Endothelial cell of umbilical vein (primary cell): ENCODE measurements around the gene SMNDC1. TPM values are rescaled to one million over a fixed set of nuclear protein-coding genes. Genes with fewer than 3 reads are reported as not detected.

Experiments used
- BruUV-seq: library from RNA; stranded (reverse); fragments of 400-500 nt; replicated peaks from 2 replicates; lab custom pipeline; 2021; lab: Mats Ljungman, UMichigan
- CTCF ChIA-PET: fragments of 300-600, 350-600 bp; sonication (Branson Sonifier 250); formaldehyde crosslinking; loops from one replicate; lab custom pipeline; 2021; ENCODE audit warnings: antibody characterized with exemption, inconsistent platforms; lab: Charles Lee
- POLR2A ChIA-PET: fragments of 300-600, 350-600 bp; sonication (Branson Sonifier 250); formaldehyde crosslinking; loops from one replicate; lab custom pipeline; 2021; ENCODE audit warnings: antibody characterized with exemption, inconsistent platforms; lab: Charles Lee
- DNase-seq: peaks from one replicate; pipeline ENCODE4 v3.0.0-alpha.2; 2011; ENCODE audit warnings: low read depth, low spot score
- FAIRE-seq: peaks from 2 replicates; lab custom pipeline; 2011; peaks lifted over from hg19 to GRCh38; lab: Jason Lieb, UNC
- H2AFZ ChIP-seq: 2 replicates; pipeline ENCODE4 v1.6.0; 2012; ENCODE audit warnings: low read depth, low read length, control low read depth, inconsistent platforms
- H3K27ac ChIP-seq: 2 replicates; pipeline ENCODE4 v1.5.1; 2011; ENCODE audit warnings: low read depth, mild to moderate bottlenecking, control low read depth, low read length, moderate library complexity; ENCODE audit not compliant: insufficient read depth
- H3K27me3 ChIP-seq, 2 experiments: 2 replicates each; pipeline versions ENCODE4 v1.6.0 to v1.6.1; 2011; ENCODE audit warnings: low read length in 2 of 2, mixed read lengths in 1 of 2; ENCODE audit not compliant: control insufficient read depth in 2 of 2, insufficient read depth in 2 of 2
- H3K36me3 ChIP-seq, 2 experiments: 2 replicates in 1 of 2; 3 replicates in 1 of 2; pipeline ENCODE4 v1.5.1; 2011; ENCODE audit warnings: low read length in 2 of 2, mild to moderate bottlenecking in 1 of 2, moderate library complexity in 1 of 2; ENCODE audit not compliant: control insufficient read depth in 2 of 2, insufficient read depth in 2 of 2; ENCODE audit errors: extremely low read depth in 1 of 2
- H3K4me1 ChIP-seq: 3 replicates; pipeline ENCODE4 v1.5.1; 2011; ENCODE audit warnings: mild to moderate bottlenecking, low read length; ENCODE audit not compliant: control insufficient read depth, insufficient read depth; ENCODE audit errors: extremely low read depth
- H3K4me2 ChIP-seq: 2 replicates; pipeline ENCODE4 v1.6.1; 2011; ENCODE audit warnings: low read length, control low read depth, mixed read lengths; ENCODE audit not compliant: insufficient read depth
- H3K4me3 ChIP-seq, 3 experiments: fragments of 200-600 bp in 1 of 3; sonication (generic), shearing (Covaris generic) in 1 of 3; replicated peaks in 1 of 3; 2 replicates each; pipeline ENCODE4 v1.5.1; 2011 to 2016; ENCODE audit warnings: control low read depth in 3 of 3, low read length in 3 of 3, mild to moderate bottlenecking in 2 of 3, inconsistent platforms in 1 of 3, low read depth in 1 of 3, moderate library complexity in 1 of 3; ENCODE audit not compliant: insufficient read depth in 1 of 3
- H3K79me2 ChIP-seq: 2 replicates; pipeline ENCODE4 v1.6.0; 2012; ENCODE audit warnings: low read length, inconsistent platforms; ENCODE audit not compliant: control insufficient read depth, insufficient read depth
- H3K9ac ChIP-seq: replicated peaks from 2 replicates; pipeline ENCODE3; 2011; ENCODE audit warnings: low read length, control low read depth; ENCODE audit not compliant: insufficient read depth; ENCODE audit errors: extremely low read depth
- H3K9me1 ChIP-seq: replicated peaks from 3 replicates; pipeline ENCODE4 v1.6.0; 2011; ENCODE audit warnings: mild to moderate bottlenecking, low read length; ENCODE audit not compliant: control insufficient read depth, insufficient read depth; ENCODE audit errors: extremely low read depth
- H3K9me3 ChIP-seq: replicated peaks from 2 replicates; pipeline ENCODE4 v1.5.1; 2012; ENCODE audit warnings: low read length, inconsistent platforms; ENCODE audit not compliant: control insufficient read depth, insufficient read depth
- H4K20me1 ChIP-seq: replicated peaks from 2 replicates; pipeline ENCODE3; 2011; ENCODE audit warnings: mild to moderate bottlenecking, low read length; ENCODE audit not compliant: control insufficient read depth, insufficient read depth; ENCODE audit errors: extremely low read depth
- EZH2 ChIP-seq: IDR thresholded peaks from 2 replicates; pipeline ENCODE4 v1.6.1; 2012; ENCODE audit warnings: borderline replicate concordance, low read depth, mild to moderate bottlenecking, moderate library complexity, low read length, inconsistent platforms; ENCODE audit not compliant: severe bottlenecking
- FOS ChIP-seq: IDR thresholded peaks from 2 replicates; pipeline ENCODE4 v1.6.1; 2011; ENCODE audit warnings: mild to moderate bottlenecking, low read length, moderate library complexity, borderline replicate concordance; ENCODE audit not compliant: insufficient read depth
- GATA2 ChIP-seq: IDR thresholded peaks from 2 replicates; pipeline ENCODE4 v1.7.0; 2011; ENCODE audit warnings: low read depth, mild to moderate bottlenecking, moderate library complexity, mixed read lengths, low read length; ENCODE audit not compliant: insufficient read length, insufficient read depth
- JUN ChIP-seq: IDR thresholded peaks from 2 replicates; pipeline ENCODE4 v1.6.1; 2011; ENCODE audit warnings: borderline replicate concordance, low read depth; ENCODE audit not compliant: insufficient read length, insufficient read depth
- MYC ChIP-seq: IDR thresholded peaks from one replicate; pipeline ENCODE4 v1.6.1; 2011; ENCODE audit warnings: mild to moderate bottlenecking, low read depth, low read length
- POLR2A ChIP-seq: IDR thresholded peaks from 2 replicates; pipeline ENCODE4 v1.6.1; 2012; ENCODE audit warnings: low read depth, mild to moderate bottlenecking, control low read depth, low read length
- POLR2AphosphoS5 ChIP-seq: IDR thresholded peaks from 2 replicates; pipeline ENCODE4 v1.6.1; 2012; ENCODE audit warnings: low read depth, mild to moderate bottlenecking, control low read depth, low read length, moderate library complexity; ENCODE audit not compliant: insufficient read depth
- dilution Hi-C: fragments of 300-500 bp; cut with MboI; formaldehyde crosslinking; loops from one replicate; pipeline ENCODE4 v1.15.0; 2019; ENCODE audit warnings: low sequenced_read_pairs; ENCODE audit not compliant: extremely low pct_ligation_motif_present
- intact Hi-C: fragments of 100-400 bp; cut with micrococcal nuclease; formaldehyde crosslinking; loops from one replicate; pipeline ENCODE4 v1.10.0; 2022
- polyA plus RNA-seq, 4 experiments: library from polyadenylated mRNA; depleted of rRNA in 3 of 4; stranded (reverse) in 3 of 4; unstranded in 1 of 4; fragments of >200 nt; gene quantifications; 2 replicates each; pipeline versions ENCODE4 v1.2.1 to v1.2.3, GENCODE V29; 2011 to 2012; ENCODE audit warnings: missing spikeins in 1 of 4
- total RNA-seq: library from RNA; stranded (reverse); gene quantifications from 2 replicates; pipeline ENCODE4 v1.2.3, GENCODE V29; 2021
- TF ChIP-seq, protein P1 (sequence below): IDR thresholded peaks from 2 replicates; pipeline ENCODE4 v1.6.1; 2011; ENCODE audit not compliant: insufficient read depth, insufficient read length
- TF ChIP-seq, protein P2 (sequence below), 2 donors: IDR thresholded peaks; 1 replicate in 1 of 2; 2 replicates in 1 of 2; pipeline ENCODE4 v1.5.1; 2011; ENCODE audit warnings: low read length in 2 of 2, mild to moderate bottlenecking in 2 of 2, moderate library complexity in 2 of 2, control low read depth in 1 of 2, inconsistent platforms in 1 of 2, low read depth in 1 of 2; ENCODE audit not compliant: insufficient read depth in 1 of 2; ENCODE audit errors: extremely low read depth in 1 of 2

The SMNDC1 gene
- total and polyA plus RNA-seq, 2 donors (not counting 3 experiments of a cell fraction or from before 2014, with no cell fraction given) = 7.1 to 39.3 TPM

DNA sequence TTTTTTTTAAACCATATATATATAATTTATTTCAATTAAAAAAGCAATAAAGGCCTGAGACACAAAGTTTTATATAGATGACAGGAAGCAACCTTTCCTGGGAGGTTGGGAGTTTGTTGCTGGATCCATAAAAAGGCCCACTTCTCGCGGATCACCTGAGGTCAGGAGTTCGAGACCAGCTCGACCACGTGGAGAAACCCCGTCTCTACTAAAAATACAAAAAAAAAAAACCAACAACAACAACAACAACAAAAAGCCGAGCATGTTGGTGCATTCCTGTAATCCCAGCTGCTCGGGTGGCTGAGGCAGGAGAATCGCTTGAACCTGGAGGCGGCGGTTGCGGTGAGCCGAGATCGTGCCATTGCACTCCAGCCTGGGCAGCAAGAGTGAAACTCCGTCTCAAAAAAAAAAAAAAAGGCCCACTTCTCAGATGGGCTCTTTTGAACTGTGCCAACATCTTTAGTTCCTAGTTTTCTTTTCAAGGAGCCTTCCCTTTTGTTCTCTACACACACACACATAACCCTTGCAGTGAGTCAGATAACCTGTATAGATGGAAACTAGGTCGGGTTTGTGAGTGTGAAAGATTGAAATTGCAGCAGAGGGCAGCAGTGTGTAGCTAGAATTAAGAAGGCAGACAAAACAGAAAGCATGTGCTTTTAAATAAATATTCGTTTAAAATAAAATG lies 1.2 kb upstream of the SMNDC1 start:
- dilution Hi-C loops = no loop called here
- Histone ChIP-seq H3K4me1 (peaks cover 57% of the 10 kb centered on the region), H3K9me1 (no peaks in the 10 kb centered on the region), H3K4me2 (peak overlapping the region; percentile 92), H3K4me3 (no peak overlapping the region), H3K9ac (peak overlapping the region; percentile 99), H3K79me2 (peaks cover 38% of the 10 kb centered on the region), H3K27me3 (no peaks in the 10 kb centered on the region), H3K27ac (peak overlapping the region; percentile 97), H3K9me3 (no peaks in the 10 kb centered on the region), H2AFZ (peak overlapping the region; percentile 19), H4K20me1 (peaks cover 7% of the 10 kb centered on the region), H3K36me3 (peaks cover 3 to 11% of the 10 kb centered on the region in 2 experiments)
- CTCF ChIA-PET = interaction anchor here (0.7 to 4.2 kb wide), 19 partner anchors 49 to 1831 kb away, joined by 3 to 80 read pairs (median 6); no protein-coding TSS in a partner anchor
- POLR2A ChIA-PET = interaction anchor here (0.6 kb wide), 1 partner anchor 24 kb away, joined by 6 read pairs; no protein-coding TSS in a partner anchor
- DNase-seq (peak; percentile 95), FAIRE-seq (peak; percentile 93)
- no TSS peak for BruUV-seq
- intact Hi-C loops = loop anchor here (1.0 to 5.0 kb wide), 11 partner anchors 92 to 1831 kb away; partner anchors contain the start of genes ADRA2A, BBIP1, PDCD4 and SHOC2
- TF ChIP-seq POLR2AphosphoS5 = no peak
- no peak for TF ChIP-seq POLR2A
- no peak for TF ChIP-seq MYC
- TF ChIP-seq, protein P1, sequence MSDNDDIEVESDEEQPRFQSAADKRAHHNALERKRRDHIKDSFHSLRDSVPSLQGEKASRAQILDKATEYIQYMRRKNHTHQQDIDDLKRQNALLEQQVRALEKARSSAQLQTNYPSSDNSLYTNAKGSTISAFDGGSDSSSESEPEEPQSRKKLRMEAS = no peak
- TF ChIP-seq JUN = peak; percentile 44
- no peak for TF ChIP-seq GATA2
- TF ChIP-seq FOS = peak; percentile 56
- TF ChIP-seq, protein P2, sequence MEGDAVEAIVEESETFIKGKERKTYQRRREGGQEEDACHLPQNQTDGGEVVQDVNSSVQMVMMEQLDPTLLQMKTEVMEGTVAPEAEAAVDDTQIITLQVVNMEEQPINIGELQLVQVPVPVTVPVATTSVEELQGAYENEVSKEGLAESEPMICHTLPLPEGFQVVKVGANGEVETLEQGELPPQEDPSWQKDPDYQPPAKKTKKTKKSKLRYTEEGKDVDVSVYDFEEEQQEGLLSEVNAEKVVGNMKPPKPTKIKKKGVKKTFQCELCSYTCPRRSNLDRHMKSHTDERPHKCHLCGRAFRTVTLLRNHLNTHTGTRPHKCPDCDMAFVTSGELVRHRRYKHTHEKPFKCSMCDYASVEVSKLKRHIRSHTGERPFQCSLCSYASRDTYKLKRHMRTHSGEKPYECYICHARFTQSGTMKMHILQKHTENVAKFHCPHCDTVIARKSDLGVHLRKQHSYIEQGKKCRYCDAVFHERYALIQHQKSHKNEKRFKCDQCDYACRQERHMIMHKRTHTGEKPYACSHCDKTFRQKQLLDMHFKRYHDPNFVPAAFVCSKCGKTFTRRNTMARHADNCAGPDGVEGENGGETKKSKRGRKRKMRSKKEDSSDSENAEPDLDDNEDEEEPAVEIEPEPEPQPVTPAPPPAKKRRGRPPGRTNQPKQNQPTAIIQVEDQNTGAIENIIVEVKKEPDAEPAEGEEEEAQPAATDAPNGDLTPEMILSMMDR (IDR thresholded peaks at IDR 0.05; ENCODE audit: extremely low read depth in 1 of 2, insufficient read depth in 1 of 2, low read depth in 1 of 2, low read length in 2 of 2) = peak; percentile 52 to 62
- TF ChIP-seq EZH2 = no peak
